HepG2 (cell line): ENCODE results near the gene PPP1R9B. TPM values are rescaled to one million over a fixed set of nuclear protein-coding genes. Genes with fewer than 3 reads are reported as not detected.
A peak's percentile ranks its signal among the peaks of the same experiment; 100 is the strongest.

ENCODE experiments used
- ARID2 ChIP-seq: sonication (generic); formaldehyde crosslinking; IDR thresholded peaks from 2 replicates; pipeline ENCODE4 v1.8.1; 2022; ENCODE audit warnings: mild to moderate bottlenecking, missing genetic modification reagents, borderline replicate concordance
- ATF3 ChIP-seq: sonication (generic); formaldehyde crosslinking; IDR thresholded peaks from 2 replicates; pipeline ENCODE4 v1.4.0; 2020; ENCODE audit warnings: missing genetic modification reagents
- BCL6 ChIP-seq: IDR thresholded peaks from 2 replicates; pipeline ENCODE4 v1.6.1; 2016; ENCODE audit warnings: missing genetic modification reagents, missing compliant biosample characterization
- CCDC6 ChIP-seq: sonication (generic); formaldehyde crosslinking; IDR thresholded peaks from 2 replicates; pipeline ENCODE4 v1.8.1; 2022; ENCODE audit warnings: mild to moderate bottlenecking, missing genetic modification reagents, moderate library complexity
- JUN ChIP-seq: sonication (generic); formaldehyde crosslinking; IDR thresholded peaks from 2 replicates; pipeline ENCODE4 v1.4.0; 2020; ENCODE audit warnings: mild to moderate bottlenecking, missing genetic modification reagents
- JUND ChIP-seq: sonication (generic); formaldehyde crosslinking; IDR thresholded peaks from 2 replicates; pipeline ENCODE4 v1.8.0; 2022; ENCODE audit warnings: mild to moderate bottlenecking, missing genetic modification reagents
- KDM2A ChIP-seq: sonication (generic); formaldehyde crosslinking; IDR thresholded peaks from 2 replicates; pipeline ENCODE4 v1.4.0; 2020; ENCODE audit warnings: low read depth, missing genetic modification reagents, borderline replicate concordance
- NFKBIZ ChIP-seq: IDR thresholded peaks from 2 replicates; pipeline ENCODE4 v1.6.1; 2018; ENCODE audit warnings: missing genetic modification reagents, missing compliant biosample characterization
- PRDM4 ChIP-seq: sonication (generic); formaldehyde crosslinking; IDR thresholded peaks from 2 replicates; pipeline ENCODE4 v1.9.0; 2021; ENCODE audit warnings: missing genetic modification reagents, borderline replicate concordance
- PTBP1 ChIP-seq: fragments of 200-400 bp; formaldehyde crosslinking; IDR thresholded peaks from 2 replicates; pipeline ENCODE4 v1.6.1; 2018; ENCODE audit warnings: low read length, low read depth; ENCODE audit not compliant: poor library complexity, severe bottlenecking
- RELA ChIP-seq: sonication (generic); formaldehyde crosslinking; IDR thresholded peaks from 2 replicates; pipeline ENCODE4 v1.4.0; 2020; ENCODE audit warnings: missing genetic modification reagents
- SMAD1 ChIP-seq: sonication (generic); formaldehyde crosslinking; IDR thresholded peaks from 2 replicates; pipeline ENCODE4 v1.4.0; 2020; ENCODE audit warnings: missing genetic modification reagents, low read depth, mild to moderate bottlenecking, borderline replicate concordance
- ZBTB44 ChIP-seq: sonication (generic); formaldehyde crosslinking; IDR thresholded peaks from 2 replicates; pipeline ENCODE4 v1.4.0; 2020; ENCODE audit warnings: missing genetic modification reagents
- ZC3H13 ChIP-seq: sonication (generic); formaldehyde crosslinking; IDR thresholded peaks from 2 replicates; pipeline ENCODE4 v1.8.1; 2023; ENCODE audit warnings: mild to moderate bottlenecking, missing genetic modification reagents, moderate library complexity
- ZFX ChIP-seq: sonication (generic); formaldehyde crosslinking; IDR thresholded peaks from 2 replicates; pipeline ENCODE4 v1.4.0; 2020; ENCODE audit warnings: mild to moderate bottlenecking, low read depth, missing genetic modification reagents, moderate library complexity
- ZNF276 ChIP-seq: sonication (generic); formaldehyde crosslinking; IDR thresholded peaks from 2 replicates; pipeline ENCODE4 v1.4.0; 2020; ENCODE audit warnings: mild to moderate bottlenecking, low read depth, missing genetic modification reagents
- ZNF451 ChIP-seq: sonication (generic); formaldehyde crosslinking; IDR thresholded peaks from 2 replicates; pipeline ENCODE4 v1.5.0; 2020; ENCODE audit warnings: mild to moderate bottlenecking, missing genetic modification reagents
- ZNF501 ChIP-seq: sonication (generic); formaldehyde crosslinking; IDR thresholded peaks from 2 replicates; pipeline ENCODE4 v1.5.1; 2020; ENCODE audit warnings: mild to moderate bottlenecking, moderate library complexity, missing genetic modification reagents
- ZNF580 ChIP-seq: IDR thresholded peaks from 2 replicates; pipeline ENCODE4 v1.6.1; 2016; ENCODE audit warnings: low read depth, borderline replicate concordance
- ZNF615 ChIP-seq: sonication (generic); formaldehyde crosslinking; IDR thresholded peaks from 2 replicates; pipeline ENCODE4 v1.5.0; 2020; ENCODE audit warnings: mild to moderate bottlenecking, missing genetic modification reagents, borderline replicate concordance
- ZNF839 ChIP-seq: sonication (generic); formaldehyde crosslinking; IDR thresholded peaks from 2 replicates; pipeline ENCODE4 v1.4.0; 2020; ENCODE audit warnings: missing genetic modification reagents, mild to moderate bottlenecking, borderline replicate concordance
- polyA plus RNA-seq, 8 experiments: library from polyadenylated mRNA; depleted of rRNA in 3 of 8; stranded (reverse) in 7 of 8; unstranded in 1 of 8; fragments of >200 nt; fragmentation: Illumina TruSeq in 4 of 8; extraction: Trizol in 4 of 8; gene quantifications; 2 replicates each; pipeline versions ENCODE4 v1.2.1 to v1.2.3, GENCODE V29; 2011 to 2016; ENCODE audit warnings: low read depth in 4 of 8, missing spikeins in 1 of 8, mixed read lengths in 1 of 8; ENCODE audit not compliant: insufficient read depth in 1 of 8
- total RNA-seq, 5 experiments: library from RNA; depleted of rRNA; stranded (reverse); fragments of >200 nt; fragmentation: Illumina TruSeq; extraction: Trizol; gene quantifications; 2 replicates each; pipeline ENCODE4 v1.2.3, GENCODE V29; 2016; ENCODE audit warnings: low read depth in 1 of 5

Gene PPP1R9B
- total and polyA plus RNA-seq, 2 of the 13 experiments (the other 11 are each of a cell fraction or from before 2014, with no cell fraction given): 9.4 to 15.8 TPM

- TF ChIP-seq ATF3 (CRISPR knock-in tag) (0 out of 2 replicates have a peak, but pooled peaks have one; percentile 26), JUND (peak; percentile 29; the same call in 1 of the 2 replicates), NFKBIZ (CRISPR knock-in tag) (0 out of 2 replicates have a peak, but pooled peaks have one; percentile 18), ZNF276 (CRISPR knock-in tag) (peak; percentile 48; the same call in 1 of the 2 replicates), ZNF501 (CRISPR knock-in tag) (peak; percentile 88), RELA (CRISPR knock-in tag) (peak; percentile 84; the same call in 1 of the 2 replicates), KDM2A (CRISPR knock-in tag) (peak; percentile 98), ZFX (CRISPR knock-in tag) (peak; percentile 57; the same call in 1 of the 2 replicates), BCL6 (CRISPR knock-in tag) (peak; percentile 62), SMAD1 (CRISPR knock-in tag) (peak; percentile 88; the same call in 1 of the 2 replicates), PTBP1 (peak; percentile 31), ZNF839 (CRISPR knock-in tag) (0 out of 2 replicates have a peak, but pooled peaks have one; percentile 28), ZBTB44 (CRISPR knock-in tag) (no peak; the same call in 1 of the 2 replicates), CCDC6 (CRISPR knock-in tag) (no peak), ZNF451 (CRISPR knock-in tag) (peak; percentile 73; the same call in 1 of the 2 replicates), PRDM4 (CRISPR knock-in tag) (no peak), ZC3H13 (CRISPR knock-in tag) (0 out of 2 replicates have a peak, but pooled peaks have one; percentile 77), ZNF615 (CRISPR knock-in tag) (no peak), ZNF580 (CRISPR knock-in tag) (peak; percentile 90; the same call in 1 of the 2 replicates), JUN (CRISPR knock-in tag) (no peak), ARID2 (CRISPR knock-in tag) (no peak)
These were observed 10.8 kb upstream of the PPP1R9B start (continued) for GRCh38 chr17:50161023-50161910.
